ENCODE data around the gene DNHD1.

The DNHD1 gene

GRCh38 chr11:6588018-6588417 lies 90.9 kb downstream of the DNHD1 start:
- DNase-seq (ENCODE audit: low read depth, low spot score), result no peak

- no peak for DNase-seq (ENCODE audit: low read depth, low spot score)
Measured at GRCh38 chr11:6594142-6594768, 97.2 kb downstream of the DNHD1 start.

GRCh38 chr11:6596239-6596877 lies 99.3 kb downstream of the DNHD1 start:
- no peak for DNase-seq (ENCODE audit: low read depth, low spot score)

GRCh38 chr11:6598555-6598954 lies 101.5 kb downstream of the DNHD1 start:
- DNase-seq (ENCODE audit: low read depth, low spot score), result no peak

GRCh38 chr11:6599449-6599848 lies 102.4 kb downstream of the DNHD1 start:
- DNase-seq (ENCODE audit: low read depth, low spot score), result no peak

GRCh38 chr11:6599881-6600390 lies 102.9 kb downstream of the DNHD1 start:
- no peak for DNase-seq (ENCODE audit: low read depth, low spot score)

GRCh38 chr11:6601041-6601461 lies 104.0 kb downstream of the DNHD1 start:
- DNase-seq (ENCODE audit: low read depth, low spot score), result no peak

GRCh38 chr11:6602096-6602940 lies 105.2 kb downstream of the DNHD1 start:
- no peak for DNase-seq (ENCODE audit: low read depth, low spot score)

- peak; percentile 72 for DNase-seq (ENCODE audit: low read depth, low spot score)
Measured at GRCh38 chr11:6603287-6604080, 106.4 kb downstream of the DNHD1 start, which contains the start of the genes ILK and RRP8. Gene ILK, plus strand, starts transcription at chr11:6603774. Its CDS starts 498 bp downstream, at chr11:6604272. Gene RRP8, minus strand, starts transcription at chr11:6603616. Its CDS starts 114 bp downstream, at chr11:6603502.

GRCh38 chr11:6604081-6604626 lies 107.1 kb downstream of the DNHD1 start:
- DNase-seq (ENCODE audit: low read depth, low spot score), result no peak

- DNase-seq (ENCODE audit: low read depth, low spot score), result no peak
Measured at GRCh38 chr11:6604790-6605189, 107.7 kb downstream of the DNHD1 start.

GRCh38 chr11:6606471-6607189 lies 109.5 kb downstream of the DNHD1 start:
- DNase-seq (ENCODE audit: low read depth, low spot score), result no peak

GRCh38 chr11:6607190-6607795 lies 110.2 kb downstream of the DNHD1 start:
- DNase-seq (ENCODE audit: low read depth, low spot score), result no peak

- no peak for DNase-seq (ENCODE audit: low read depth, low spot score)
Measured at GRCh38 chr11:6608011-6608410, 110.9 kb downstream of the DNHD1 start.

GRCh38 chr11:6608726-6609501 lies 111.8 kb downstream of the DNHD1 start:
- no peak for DNase-seq (ENCODE audit: low read depth, low spot score)

GRCh38 chr11:6609502-6610015 lies 112.5 kb downstream of the DNHD1 start:
- no peak for DNase-seq (ENCODE audit: low read depth, low spot score)

- DNase-seq (ENCODE audit: low read depth, low spot score), result no peak
Measured at GRCh38 chr11:6610591-6610990, 113.5 kb downstream of the DNHD1 start.

GRCh38 chr11:6611092-6611962 lies 114.2 kb downstream of the DNHD1 start:
- no peak for DNase-seq (ENCODE audit: low read depth, low spot score)

All from brain pericyte (primary cell).